WI38 (cell line): ENCODE data around the gene NEFH.

Experiments used
- H3K4me3 ChIP-seq: 2 replicates; pipeline ENCODE4 v1.5.1; 2011; ENCODE audit warnings: low read depth, mild to moderate bottlenecking, control low read depth, low read length
- CTCF ChIP-seq: IDR thresholded peaks from 2 replicates; pipeline ENCODE4 v1.5.1; 2012; ENCODE audit warnings: low read depth, mild to moderate bottlenecking, control low read depth, low read length

Gene NEFH

GRCh38 chr22:29443452-29443851 lies 36.6 kb upstream of the NEFH start:
- no peak overlapping the region for H3K4me3 ChIP-seq
- TF ChIP-seq CTCF = no peak

GRCh38 chr22:29443861-29444792 lies 35.9 kb upstream of the NEFH start:
- no peak overlapping the region for H3K4me3 ChIP-seq
- TF ChIP-seq CTCF = no peak

GRCh38 chr22:29445508-29445907 lies 34.5 kb upstream of the NEFH start:
- H3K4me3 ChIP-seq = no peak overlapping the region
- no peak for TF ChIP-seq CTCF

- TF ChIP-seq CTCF = no peak
- no peak overlapping the region for H3K4me3 ChIP-seq
Measured at GRCh38 chr22:29447906-29448305, 32.1 kb upstream of the NEFH start.

- TF ChIP-seq CTCF = no peak
- no peak overlapping the region for H3K4me3 ChIP-seq
Measured at GRCh38 chr22:29449296-29449875, 30.6 kb upstream of the NEFH start.

- H3K4me3 ChIP-seq = no peak overlapping the region
- TF ChIP-seq CTCF = no peak
Measured at GRCh38 chr22:29450222-29450621, 29.8 kb upstream of the NEFH start.

GRCh38 chr22:29451863-29452262 lies 28.2 kb upstream of the NEFH start:
- no peak overlapping the region for H3K4me3 ChIP-seq
- no peak for TF ChIP-seq CTCF
